NCI-H1048 (cell line): Measurements from ENCODE around the gene FNBP1L.
"Not testable (repeated sequence)": the region's sequence is repeated elsewhere in the genome, so short reads cannot be mapped to it uniquely, and the experiment has no call there.

Experiments used
- DNase-seq: peaks from one replicate; lab custom pipeline; 2025; lab: John Stamatoyannopoulos, UW

The FNBP1L gene

DNA sequence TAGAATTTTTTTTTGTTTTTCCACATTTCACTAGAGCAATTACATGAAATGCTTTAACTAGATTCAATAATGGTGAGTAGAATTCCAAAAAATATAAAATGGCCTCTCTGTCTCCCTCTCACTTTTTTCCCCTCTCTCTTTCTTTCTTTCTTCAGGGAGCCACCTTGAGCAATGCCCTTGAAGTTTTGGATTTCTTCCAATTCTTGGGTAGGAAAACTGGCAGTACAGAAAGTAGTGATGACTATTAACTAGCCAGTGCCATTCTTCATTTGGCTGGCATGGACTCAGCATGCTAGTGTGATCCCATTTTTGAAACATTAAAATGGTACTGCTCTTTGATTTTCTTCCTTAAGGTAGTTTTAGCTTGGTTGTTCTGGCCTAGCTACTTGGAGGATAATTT lies 4.5 kb upstream of the FNBP1L start:
- DNase-seq, result no peak

DNA sequence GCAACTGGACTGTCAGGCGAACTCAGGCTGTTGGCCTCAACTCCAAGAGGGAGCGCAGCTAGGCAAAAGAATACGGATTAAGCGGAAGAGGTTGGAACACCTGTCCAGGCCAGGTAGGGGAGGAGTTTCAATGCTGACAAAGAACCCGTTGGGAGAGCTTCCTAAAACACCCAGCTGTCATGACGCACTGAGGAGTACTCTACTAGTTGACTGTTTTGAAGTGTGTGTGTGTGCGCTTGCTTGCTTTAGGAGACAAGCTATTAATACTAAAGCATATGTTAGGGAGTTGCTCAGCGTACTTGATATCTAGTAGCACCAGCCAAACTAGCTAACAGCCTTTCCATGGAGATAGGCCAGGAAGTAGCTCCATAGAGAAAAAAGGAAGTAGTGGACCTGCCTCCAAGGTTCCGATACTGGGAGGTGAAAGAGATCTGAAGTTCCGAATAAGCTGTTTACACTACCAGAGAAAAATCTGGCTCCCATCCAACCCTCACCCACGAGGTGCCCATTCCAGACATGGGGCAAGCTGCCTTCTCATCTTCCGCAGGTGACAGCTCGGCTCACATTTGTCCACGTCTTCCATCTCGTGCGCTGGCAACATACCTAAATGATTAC lies 974 bp upstream of the FNBP1L start:
- DNase-seq, result no peak

DNA sequence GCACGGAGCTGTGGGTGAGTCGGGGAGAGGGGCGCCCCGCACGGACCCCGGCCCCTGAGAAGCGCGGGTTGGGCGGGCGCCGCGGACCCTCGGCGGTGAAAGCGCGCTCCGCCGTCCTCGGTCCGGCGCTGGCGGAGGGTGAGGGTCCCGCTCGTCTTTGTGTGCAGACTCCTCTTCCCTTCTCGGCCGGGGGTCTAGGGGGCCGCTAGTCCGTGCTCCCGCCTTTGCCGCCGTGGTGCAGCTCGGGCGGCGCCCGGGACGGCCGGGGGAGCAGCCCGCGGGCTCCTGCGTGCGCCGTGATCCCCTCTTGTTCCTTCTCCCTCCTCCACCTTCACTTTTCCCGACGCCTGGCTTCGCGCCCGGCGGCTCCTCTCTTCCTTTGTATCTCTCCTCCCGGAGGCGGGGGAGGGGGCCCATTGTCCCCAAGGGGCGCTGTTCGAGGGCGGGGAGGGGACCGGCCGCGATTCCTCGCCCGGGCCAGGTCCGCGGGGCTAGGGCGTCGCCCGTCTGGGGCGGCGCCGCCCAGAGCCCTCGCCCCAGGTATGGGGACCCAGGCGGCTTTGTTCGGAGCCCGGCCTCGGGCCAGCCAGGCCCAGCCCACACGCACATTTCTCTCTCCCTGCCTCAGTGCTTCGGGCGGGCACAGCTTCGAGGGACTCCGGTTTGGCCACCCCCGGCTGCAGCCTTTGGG lies 519 bp downstream of the FNBP1L start:
- DNase-seq, result no peak

DNA sequence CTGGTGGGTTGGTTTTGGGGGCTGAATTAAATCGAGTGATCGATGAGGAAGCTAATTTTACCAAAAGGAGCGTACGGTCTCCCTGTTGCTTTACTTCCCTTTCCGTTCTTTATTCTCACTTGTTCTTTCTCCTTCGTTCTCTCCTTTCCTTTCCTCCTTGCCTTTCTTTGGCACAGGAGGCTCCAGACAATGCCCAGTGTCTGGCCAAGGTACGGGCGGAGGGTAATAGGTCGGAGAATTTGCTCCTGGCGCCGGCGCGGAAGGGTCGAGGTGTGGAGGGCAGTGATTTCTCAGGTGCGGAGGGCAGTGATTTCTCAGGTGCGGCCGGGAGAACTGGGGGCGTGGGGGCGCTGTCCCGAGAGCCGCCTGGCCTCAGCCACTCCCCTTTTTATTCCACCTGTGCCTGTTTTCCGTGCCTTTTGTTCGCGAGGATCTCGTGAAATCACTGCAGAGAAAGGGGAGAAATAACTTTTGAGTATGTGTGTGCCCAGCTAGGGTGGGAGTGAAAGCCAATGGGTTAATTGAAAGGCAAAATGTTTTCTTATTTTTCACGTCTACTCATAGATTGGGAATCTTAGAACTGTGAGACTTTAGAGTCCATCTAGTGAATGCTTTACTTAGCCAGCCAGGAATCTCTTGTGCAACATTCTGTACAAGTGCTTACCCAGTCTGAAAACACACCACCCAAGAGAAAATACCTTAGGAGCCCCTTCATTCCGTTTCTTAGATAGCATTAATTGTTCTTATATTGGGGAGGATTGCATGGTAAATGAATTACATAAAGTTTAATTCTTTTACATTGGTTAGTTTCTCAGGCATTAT lies 1.3 kb downstream of the FNBP1L start:
- DNase-seq, result no peak

DNA sequence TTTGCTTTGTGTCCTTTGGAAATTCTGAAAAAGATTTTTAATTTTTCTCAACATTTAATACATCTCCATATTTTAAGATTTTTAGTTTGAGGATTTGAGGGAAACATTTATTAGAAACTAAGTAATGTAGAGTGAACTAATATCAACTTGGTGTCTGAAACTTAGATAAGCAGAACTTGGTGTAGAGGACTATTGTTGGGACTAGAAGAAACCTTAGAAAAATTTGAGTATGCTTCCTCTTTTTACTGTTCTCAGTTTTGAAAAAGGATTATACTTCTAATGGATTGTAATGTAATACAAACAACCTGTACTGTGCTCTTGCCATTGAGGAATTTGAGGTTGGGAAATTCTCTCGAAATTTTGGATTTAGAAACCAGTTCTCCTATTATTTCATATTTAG lies 2.4 kb downstream of the FNBP1L start:
- no peak for DNase-seq

DNA sequence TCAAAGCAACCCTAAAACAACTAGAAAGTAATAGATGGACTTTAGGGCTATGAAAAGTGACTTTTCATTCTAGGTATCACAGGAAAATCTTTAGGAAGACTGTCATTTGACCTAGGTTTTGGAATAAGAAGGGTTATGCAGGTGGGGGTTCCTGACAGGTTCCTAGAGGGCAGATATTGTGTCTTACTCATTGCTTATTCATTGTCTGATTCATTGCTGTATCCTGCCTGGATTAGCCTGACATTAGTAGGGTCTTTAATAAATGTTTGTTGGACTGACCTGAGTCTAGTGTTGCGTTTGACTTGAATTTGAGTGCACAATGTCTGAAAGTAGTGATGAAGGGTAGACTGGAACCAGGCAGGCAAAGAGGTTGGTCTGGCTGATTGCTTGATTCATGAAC lies 6.0 kb downstream of the FNBP1L start:
- no peak for DNase-seq

DNA sequence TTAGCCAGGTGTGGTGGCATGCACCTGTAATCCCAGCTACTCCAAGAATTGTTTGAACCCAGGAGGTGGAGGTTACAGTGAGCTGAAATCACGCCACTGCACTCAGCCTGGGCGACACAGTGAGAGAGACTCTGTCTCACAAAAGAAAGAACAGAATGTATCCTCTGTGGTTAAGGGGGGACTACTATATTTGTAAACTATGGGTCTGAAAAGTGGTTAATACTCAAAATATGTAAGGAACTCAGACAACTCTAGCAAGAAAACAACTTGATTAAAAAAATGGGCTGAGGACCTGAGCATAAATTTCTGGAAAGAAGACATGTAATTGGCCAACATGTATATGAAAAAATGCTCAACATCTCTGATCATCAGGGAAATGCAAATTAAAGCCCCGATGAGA lies 11.2 kb downstream of the FNBP1L start:
- DNase-seq, result no peak

DNA sequence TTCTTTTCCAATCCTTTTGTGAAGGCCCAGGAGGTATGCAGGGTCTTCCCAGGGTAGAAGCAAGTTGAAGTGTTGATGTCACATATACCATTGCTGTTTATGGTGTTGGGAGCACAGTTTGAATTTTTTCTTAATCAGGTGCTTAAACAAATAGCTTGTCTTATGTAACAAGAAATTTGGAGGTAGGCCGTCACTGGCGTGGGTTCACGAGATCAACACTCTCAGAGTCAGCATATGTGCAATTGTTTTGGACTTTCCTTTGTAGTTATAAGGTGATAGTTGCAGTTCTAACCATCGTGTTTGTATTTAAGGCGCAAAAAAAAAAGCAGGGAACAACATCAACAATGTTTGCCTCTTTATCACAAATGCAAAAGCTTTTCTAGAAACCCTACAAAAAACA lies 13.3 kb downstream of the FNBP1L start:
- no peak for DNase-seq

DNA sequence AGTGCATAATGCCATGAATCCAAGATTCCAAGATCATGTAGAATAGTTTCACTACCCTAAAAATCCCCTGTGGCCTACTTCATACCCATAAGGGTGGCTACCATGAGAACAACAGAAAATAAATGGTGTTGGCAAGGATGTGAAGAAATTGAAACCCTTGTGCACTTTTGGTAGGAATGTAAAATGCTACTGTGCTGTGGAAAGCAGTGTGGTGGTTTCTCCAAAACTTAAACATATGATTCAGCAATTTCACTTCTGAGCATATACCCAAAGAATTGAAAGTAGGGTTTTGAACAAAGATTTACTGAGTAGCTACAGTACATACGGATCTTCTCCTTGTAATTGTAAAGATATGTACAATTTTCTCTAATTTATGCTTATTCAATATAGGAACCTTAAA lies 16.0 kb downstream of the FNBP1L start:
- DNase-seq, result no peak

DNA sequence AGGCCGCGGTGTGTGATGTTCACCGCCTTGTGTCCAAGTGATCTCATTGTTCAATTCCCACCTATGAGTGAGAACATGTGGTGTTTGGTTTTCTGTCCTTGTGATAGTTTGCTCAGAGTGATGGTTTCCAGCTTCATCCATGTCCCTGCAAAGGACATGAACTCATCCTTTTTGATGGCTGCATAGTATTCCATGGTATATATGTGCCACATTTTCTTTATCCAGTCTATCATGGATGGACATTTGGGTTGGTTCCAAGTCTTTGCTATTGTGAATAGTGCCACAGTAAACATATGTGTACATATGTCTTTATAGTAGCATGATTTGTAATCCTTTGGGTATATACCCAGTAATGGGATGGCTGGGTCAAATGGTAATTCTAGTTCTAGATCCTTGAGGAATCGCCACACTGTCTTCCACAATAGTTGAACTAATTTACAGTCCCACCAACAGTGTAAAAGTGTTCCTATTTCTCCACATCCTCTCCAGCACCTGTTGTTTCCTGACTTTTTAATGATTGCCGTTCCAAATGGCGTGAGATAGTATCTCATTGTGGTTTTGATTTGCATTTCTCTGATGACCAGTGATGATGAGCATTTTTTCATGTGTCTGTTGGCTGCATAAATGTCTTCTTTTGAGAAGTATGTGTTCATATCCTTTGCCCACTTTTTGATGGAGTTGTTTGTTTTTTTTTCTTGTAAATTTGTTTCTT lies 17.6 kb downstream of the FNBP1L start:
- not testable (repeated sequence) for DNase-seq

DNA sequence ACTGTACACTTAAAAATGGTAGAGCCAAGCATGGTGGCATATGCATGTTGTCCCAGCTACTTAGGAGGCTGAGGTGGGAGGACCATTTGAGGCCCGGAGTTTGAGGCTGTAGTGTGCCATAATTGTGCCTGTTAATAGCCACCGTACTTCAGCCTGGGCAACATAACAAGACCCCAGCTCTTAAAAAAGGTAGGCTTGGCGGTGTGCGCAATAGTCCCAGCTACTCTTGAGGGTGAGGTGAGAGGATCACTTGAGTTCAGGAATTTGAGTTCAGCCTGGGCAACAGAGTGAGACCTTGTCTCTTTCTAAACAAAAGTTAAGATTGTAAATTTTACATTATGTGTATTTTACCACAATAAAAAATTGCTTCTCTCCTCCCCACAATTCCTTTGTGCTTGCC lies 19.7 kb downstream of the FNBP1L start:
- no peak for DNase-seq

DNA sequence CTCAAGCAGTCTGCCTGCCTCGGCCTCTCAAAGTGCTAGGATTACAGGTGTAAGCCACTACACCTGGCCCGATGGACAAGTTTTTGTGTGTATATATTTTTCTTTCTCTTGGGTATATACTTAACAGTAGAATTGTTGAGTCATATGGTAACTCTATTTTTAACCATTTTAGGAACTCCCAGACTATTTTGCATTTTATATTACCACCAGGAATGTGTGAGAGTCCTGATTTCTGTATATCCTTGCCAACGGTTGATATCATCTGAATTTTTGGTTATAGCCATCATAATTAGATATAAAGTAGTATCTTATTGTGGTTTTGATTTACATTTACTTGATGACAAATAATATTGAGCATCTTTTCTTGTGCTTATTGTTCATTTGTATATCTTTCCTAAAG lies 20.7 kb downstream of the FNBP1L start:
- DNase-seq, result no peak

DNA sequence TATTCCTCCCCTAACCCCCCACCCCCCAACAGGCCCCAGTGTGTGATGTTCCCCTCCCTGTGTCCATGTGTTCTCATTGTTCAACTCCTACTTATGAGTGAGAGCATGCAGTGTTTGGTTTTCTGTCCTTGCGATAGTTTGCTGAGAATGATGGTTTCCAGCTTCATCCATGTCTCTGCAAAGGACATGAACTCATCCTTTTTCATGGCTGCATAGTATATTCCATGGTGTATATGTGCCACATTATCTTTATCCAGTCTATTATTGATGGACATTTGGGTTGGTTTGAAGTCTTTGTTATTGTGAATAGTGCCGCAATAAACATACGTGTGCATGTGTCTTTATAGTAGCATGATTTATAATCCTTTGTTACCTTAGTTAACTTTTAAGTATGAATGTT lies 21.3 kb downstream of the FNBP1L start:
- not testable (repeated sequence) for DNase-seq

DNA sequence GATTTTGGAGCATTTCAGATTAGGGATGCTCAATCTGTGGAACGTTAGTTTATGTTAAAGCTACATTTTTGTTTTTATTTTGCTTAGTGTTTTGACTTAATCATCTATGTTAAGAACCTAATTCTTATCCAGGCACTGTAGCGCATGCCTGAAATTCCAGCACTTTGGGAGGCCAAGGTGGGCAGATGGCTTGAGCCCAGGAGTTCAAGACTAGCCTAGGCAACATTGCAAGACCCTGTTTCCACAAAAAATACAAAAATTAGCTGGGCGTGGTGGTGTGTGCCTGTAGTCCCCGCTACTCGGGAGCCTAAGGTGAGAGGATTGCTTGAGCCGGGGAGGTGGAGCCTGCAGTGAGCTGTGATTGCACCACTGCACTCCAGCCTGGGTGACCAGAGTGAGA lies 23.4 kb downstream of the FNBP1L start:
- DNase-seq, result no peak

DNA sequence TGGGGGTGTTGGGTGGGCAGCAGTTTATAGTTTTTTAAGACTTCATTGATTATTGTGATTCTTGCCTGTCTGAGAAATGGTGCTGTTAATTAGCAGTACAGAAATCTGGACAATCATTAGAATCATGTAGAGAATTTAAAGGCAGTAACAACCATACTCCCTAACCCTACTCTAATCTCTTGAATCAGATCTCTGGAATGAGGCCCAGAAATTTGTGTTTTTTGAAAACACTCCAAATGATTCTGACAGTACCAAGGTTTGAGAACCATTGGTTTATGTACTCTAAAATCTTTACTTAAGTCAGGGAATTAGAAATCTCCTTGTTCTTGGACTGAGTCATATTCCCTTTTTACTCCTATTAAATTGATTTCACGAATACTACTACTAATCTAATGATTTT lies 24.0 kb downstream of the FNBP1L start:
- DNase-seq, result no peak

DNA sequence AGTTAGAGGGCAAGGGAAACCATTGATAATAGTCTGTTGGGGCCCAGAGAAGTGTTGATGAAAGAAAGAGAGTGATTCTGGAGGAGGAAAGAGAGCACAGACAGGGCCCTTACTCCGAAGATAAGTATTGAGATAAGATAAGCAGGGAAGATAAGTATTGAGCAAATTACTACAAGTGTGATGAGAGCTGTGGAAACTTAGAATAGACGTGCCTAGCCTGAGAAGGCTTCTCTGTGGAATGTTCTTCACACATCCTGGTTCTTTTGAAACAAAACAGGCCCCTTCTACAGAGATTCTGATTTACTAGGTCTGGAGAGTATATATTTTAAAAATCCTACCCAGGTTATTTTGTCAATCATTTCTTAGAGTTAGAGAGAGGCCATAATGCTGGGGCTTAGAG lies 26.4 kb downstream of the FNBP1L start:
- no peak for DNase-seq

DNA sequence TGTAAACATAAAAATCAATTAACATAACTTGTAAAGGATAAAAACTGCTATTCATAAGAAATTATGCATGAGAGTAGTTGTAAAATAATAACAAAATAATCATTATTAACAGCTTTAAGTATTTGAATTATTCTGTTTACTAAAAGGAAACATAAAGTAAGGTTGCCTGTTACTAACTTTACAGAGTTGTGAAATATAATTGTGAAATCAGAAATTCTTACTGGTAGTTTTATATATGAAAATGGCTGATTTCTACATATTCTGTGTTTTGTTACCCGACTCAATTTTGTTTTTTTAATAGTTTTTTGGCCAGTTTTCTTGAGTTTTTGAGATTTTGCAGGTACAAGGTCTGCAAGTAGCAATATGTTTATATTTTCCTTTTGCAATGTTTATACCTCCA lies 27.8 kb downstream of the FNBP1L start:
- no peak for DNase-seq

DNA sequence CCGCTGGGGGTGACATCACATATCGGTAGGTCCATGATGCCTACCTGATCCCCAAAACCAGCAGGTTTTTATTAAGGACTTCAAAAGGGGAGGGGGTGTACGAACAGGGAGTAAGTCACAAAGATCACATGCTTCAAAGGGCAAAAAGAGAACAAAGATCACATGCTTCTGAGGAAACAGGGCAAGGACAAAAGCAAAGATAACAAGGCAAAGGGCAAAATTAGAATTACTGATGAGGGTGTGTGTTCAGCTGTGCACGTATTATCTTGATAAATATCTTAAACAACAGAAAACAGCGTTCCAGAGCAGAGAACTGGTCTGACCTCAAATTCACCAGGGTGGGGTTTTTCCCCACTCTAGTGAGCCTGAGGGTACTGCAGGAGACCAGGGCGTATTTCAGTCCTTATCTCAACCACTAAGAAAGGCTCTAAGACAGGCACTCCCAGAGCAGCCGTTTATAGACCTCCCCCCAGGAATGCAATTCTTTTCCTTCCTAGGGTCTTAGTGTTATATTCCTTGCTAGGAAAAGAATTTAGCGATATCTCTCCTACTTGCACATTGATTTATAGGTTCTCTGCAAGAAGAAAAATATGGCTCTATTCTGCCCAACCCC lies 31.3 kb downstream of the FNBP1L start:
- not testable (repeated sequence) for DNase-seq

DNA sequence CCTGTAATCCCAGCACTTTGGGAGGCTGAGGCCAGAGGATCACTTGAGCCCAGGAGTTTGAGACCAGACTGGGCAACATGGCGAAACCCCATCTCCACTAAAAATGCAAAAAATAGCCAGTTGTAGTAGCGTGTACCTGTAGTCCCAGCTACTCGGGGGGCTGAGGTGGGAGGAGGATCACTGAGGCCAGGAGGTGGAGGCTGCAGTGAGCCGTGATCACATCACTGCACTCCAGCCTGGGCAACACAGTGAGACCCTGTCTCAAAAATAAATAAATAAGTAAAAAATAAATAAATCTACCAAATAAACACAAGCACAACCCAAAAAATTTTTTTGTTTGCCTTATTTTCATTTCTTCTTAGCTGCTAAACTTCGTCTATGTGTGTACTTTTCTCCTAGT lies 34.0 kb downstream of the FNBP1L start:
- DNase-seq, result not testable (repeated sequence)

DNA sequence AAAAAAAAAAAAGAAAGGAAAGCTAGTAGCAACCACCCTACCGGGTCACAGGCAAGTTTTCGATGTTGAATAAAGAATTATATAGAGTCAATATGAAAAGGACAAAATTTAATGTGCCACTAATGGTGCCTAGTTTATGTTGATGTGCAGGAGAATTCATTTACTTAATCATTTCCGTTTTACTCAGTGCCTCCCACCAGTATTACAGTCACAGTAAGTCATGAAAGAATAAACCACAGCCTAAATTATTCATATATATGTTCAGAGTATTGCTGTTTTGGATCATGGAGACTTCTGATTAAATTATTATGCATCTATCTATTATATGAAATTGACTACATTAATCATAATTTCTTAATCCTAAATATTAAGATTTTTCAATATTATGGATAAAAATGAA lies 35.3 kb downstream of the FNBP1L start:
- DNase-seq, result no peak

DNA sequence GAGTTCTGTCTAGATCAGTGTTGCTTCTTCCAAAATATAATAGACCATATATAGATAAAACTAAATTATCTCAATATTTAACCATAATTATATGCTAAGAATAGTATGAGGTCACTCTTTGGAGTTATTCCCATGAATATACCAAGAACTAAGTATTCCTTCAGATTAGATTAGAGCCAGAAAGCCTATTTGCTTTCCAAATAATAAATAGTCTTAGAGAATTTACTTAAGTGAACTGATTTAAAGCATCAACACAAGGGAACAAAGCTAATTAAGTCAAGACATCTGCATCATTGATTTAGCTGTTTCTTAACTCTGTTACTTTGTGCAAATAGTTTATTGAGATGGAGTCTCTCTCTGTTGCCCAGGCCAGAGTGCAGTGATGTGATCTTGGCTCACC lies 35.7 kb downstream of the FNBP1L start:
- DNase-seq, result no peak

DNA sequence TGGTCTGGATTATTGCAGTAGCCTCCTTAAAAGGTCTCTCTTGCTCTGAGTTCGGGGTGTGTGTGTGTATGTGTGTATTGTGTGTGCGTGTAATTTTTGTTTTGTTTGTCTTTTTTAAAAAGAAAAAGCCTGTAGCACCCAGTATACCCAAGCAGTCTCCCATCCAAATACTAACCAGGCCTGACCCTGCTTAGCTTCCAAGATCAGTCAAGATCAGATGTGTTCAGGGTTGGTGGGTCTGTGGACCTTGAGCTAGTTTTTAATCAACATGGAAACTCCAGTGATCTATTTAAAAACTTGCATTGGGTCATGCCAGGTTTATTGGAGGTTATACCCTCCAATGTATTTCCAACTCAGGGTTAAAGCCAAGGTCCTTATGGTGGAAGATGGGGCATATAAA lies 40.3 kb downstream of the FNBP1L start:
- DNase-seq, result no peak
